GM19438 (cell line): Measurements from ENCODE around the gene PAWR.
"Not testable (repeated sequence)": the region's sequence is repeated elsewhere in the genome, so short reads cannot be mapped to it uniquely, and the experiment has no call there.

ENCODE experiments used
- ATAC-seq: cut with Tn5 transposase; IDR thresholded peaks from one replicate; pipeline ENCODE4 v1.9.1; 2021; ENCODE audit warnings: low read depth; ENCODE audit not compliant: unreplicated experiment

PAWR gene

DNA sequence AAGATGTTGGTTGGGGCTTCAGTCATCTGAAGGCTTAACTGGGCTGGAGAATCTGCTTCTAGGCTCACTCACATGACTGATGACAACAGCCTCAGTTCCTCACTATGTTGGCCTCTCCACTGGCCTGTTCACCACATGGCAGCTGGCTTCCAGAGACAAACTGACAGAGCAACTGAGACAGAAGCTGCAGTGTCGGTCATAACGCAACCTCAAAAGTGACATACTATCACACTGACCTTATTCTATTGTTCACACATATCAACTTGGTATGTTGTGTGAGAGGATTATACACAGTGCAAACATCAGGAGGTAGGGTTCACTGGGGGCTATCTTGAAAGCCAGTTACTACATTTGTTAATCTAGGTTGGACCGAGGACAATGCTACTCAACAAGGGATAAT is 92.9 kb downstream of the PAWR start:
- no peak for ATAC-seq

GRCh38 chr12:79596719-79597350 is 93.9 kb downstream of the PAWR start:
- no peak for ATAC-seq

DNA sequence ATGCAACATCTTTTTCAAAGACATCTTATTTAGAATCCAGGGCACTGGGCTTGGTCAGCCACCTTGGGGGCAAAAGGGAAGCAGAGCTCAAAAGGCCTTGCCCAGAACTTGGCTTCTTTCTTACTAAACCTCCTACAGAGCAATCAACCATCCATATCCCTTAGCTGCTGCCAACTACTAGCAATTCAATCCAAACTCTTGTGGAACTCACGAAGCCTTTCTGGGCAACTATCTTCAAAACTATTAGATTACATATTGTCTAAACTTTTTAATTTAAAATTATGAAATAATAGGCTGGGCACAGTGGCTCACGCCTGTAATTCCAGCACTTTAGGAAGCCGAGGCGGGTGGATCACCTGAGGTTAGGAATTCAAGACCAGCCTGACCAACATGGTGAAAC is 95.5 kb downstream of the PAWR start:
- ATAC-seq: no peak

- ATAC-seq: no peak
Observed at GRCh38 chr12:79592865-79593264, 97.9 kb downstream of the PAWR start.

- no peak for ATAC-seq
Observed at GRCh38 chr12:79591988-79592387, 98.8 kb downstream of the PAWR start.

DNA sequence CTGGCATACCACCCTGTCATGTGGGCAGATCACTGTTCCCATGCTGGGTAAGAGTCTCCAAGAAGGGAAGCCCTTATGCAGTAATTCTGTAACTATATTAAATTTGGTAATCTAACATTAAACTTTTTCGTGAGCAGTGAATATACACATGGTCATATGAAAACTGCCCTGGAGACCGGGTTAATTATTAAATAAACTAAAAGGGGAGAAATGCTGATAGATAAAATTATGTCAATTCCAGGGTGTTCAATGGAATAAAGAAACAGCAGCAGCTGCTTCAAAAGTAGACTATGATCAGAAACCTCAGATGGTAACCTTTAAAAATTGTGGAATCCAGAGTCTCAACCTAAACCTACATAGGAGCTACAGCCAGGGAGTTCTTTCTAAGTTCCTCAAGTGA is 100.0 kb downstream of the PAWR start:
- no peak for ATAC-seq

DNA sequence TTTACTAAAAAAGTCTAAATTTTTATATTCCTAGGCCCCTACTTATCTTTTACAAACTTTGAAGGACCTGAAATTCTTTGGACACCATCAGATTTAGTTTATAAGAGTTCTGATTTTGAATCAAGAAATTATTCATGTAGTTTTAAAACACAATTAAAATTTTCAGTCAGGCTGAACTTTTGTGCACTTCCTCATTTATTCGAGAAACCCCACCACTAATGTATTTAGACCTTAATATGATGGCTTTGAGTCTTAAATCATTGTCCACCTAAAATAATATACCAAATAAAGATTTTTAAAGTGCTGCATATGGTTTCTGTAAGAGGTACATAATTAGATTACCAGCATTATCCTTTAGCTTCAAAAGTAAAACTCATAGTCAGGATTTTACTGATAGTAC is 103.4 kb downstream of the PAWR start:
- ATAC-seq: no peak

DNA sequence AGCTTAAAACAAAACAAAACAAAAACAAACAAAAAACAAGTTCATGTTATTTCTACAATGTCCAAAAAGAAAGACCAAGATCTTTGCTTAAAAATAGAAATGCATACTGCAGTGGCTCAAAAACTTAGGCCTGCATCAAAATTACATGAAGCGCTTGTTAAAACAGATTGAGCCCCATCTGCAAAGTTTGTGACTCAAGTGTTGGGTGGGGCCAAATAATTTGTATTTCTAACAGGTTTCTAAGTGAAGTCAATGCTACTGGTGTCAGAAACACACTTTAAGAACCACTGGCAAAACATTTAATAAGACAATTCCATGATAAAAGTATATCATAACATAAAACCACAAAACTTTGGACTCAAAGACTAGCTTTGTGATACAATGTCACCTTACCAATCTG is 105.6 kb downstream of the PAWR start:
- ATAC-seq: no peak

DNA sequence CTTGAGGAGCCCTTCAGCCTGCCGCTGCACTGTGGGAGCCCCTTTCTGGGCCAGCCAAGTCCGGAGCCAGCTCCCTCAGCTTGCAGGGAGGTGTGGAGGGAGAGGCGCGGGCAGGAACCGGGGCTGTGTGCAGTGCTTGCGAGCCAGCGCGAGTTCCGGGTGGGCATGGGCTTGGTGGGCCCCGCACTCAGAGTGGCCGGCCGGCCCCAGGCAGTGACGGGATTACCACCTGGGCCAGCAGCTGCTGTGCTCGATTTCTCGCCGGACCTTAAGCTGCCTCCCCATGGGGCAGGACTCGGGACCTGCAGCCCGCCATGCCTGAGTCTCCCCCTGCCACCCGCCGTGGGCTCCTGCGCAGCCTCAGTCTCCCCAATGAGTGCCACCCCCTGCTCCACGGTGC is 116.9 kb downstream of the PAWR start:
- no peak for ATAC-seq

GRCh38 chr12:79569679-79570078 is 121.1 kb downstream of the PAWR start:
- no peak for ATAC-seq

DNA sequence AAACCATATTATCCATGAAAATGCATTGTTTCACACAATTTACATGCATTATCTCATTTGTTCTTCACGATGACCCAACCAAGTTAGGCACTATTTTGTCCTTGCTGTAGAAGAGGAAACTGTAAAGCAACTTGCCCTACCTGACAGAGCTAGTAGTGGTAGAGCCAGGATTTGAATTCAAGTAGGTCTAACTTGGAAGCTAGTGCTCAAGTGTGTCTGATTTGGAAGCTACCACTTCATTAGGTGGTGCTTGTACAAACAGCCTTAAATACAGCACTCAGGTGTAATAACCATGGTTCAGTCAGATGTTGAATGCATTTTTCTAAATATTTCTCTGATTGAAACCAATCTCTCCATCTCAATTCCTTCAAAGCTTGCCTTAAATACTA is 123.6 kb downstream of the PAWR start:
- no peak for ATAC-seq

DNA sequence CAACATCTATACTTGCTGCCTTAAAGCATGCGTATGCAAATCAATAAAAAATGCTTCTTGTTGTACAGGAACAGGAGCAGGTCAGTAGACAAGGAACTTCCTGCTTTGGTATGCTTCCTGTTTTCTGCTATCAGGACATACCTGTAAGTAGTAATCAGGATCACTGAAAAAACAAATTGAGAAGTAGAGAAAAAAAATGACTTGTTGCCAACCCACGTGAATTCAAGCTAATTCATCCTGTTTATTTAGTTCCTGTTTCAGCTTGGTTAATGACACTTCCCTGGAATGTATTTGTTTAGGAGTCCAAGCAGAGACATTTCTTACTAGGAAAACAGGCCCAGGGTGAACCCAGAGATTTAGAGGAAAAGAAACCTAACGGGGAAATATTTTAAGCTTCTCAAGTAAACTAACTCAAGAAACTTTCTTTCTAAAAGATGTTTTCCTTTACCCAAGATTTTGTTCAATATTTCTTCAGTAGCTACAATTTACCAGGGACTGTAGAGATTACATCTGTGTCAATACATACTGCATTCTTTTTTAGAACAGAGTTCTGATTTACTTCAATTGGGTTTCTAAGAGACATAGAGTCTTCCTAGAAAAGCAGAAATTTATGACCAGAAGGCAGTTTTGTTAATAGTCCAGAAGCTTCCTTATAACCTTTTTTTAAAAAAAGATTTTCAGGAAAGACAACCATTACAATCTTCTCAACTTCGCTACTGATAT is 124.2 kb downstream of the PAWR start:
- ATAC-seq: no peak

DNA sequence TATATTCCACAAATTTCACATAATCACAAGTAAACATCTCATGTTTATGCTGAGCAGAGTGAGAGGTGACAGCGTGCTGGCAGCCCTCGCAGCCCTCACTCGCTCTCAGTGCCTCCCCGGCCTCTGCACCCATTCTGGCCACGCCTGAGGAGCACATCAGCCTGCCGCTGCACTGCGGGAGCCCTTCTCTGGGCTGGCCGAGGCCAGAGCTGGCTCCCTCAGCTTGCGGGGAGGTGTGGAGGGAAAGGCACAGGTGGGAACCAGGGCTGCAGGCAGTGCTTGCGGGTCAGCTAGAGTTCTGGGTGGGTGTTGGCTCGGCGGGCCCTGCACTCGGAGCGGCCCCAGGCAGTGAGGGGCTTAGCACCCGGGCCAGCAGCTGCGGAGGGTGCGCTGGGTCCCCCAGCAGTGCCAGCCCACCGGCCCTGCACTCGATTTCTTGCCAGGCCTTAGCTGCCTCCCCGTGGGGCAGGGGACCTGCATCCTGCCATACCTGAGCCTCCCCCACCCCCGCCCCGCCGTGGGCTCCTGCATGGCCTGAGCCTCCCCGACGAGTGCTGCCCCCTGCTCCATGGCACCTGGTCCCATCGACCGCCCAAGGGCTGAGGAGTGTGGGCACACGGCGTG is 125.9 kb downstream of the PAWR start:
- ATAC-seq: not testable (repeated sequence)

DNA sequence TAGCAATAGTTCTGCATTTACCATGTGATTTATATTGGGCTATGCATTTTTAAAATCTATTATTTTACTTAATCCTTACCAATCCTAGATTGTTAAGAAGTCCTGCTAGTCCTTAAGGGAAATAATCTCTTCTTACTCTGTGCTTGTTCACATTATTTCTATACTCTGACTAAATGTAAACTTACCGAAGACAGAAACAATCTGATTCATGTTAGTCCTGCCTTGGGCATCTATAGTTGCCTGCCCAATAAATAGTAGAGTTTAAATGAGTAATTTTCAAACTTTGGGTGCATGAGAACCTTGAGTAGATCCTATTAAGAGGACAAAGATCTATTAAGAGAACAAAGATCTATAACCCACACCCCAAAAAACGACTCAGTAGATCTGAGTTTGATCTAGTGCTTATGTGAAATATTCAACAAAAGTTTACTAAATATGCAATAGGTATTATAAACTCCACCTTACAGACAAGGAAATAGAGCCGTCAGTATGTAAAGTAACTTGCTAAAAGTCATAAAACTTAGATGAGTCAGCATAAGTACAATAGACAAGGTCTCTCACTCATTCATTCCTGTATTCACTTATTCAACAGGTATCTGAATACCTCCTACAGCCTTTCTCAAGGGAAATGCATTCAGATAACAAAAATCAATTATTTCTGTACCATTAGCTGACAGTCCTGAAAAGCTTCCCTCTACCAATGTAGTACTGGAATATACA is 127.6 kb downstream of the PAWR start:
- ATAC-seq: no peak

DNA sequence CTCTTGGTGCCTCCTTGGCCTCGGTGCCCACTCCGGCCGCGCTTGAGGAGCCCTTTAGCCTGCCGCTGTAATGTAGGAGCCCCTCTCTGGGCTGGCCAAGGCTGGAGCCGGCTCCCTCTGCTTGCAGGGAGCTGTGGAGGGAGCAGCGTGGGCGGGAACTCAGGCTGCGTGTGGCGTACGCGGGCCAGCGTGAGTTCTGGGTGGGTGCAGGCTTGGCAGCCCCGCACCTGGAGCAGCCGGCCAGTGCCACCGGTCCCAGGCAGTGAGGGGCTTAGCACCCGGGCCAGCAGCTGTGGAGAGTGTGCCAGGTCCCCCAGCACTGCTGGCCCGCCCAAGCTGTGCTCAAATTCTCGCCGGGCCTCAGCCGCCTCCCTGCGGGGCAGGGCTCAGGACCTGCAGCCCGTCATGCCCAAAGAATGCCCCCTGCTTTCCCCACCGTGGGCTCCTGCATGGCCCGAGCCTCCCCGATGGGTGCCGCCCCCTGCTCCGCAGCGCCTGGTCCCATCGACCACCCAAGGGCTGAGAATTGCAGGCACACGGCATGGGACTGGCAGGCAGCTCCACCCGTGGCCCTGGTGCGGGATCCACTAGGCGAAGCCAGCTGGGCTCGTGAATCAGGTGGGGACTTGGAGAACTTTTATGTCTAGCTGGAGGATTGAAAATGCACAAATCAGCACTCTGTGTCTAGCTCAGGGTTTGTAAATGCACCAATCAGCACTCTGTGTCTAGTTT is 129.2 kb downstream of the PAWR start:
- no peak for ATAC-seq

DNA sequence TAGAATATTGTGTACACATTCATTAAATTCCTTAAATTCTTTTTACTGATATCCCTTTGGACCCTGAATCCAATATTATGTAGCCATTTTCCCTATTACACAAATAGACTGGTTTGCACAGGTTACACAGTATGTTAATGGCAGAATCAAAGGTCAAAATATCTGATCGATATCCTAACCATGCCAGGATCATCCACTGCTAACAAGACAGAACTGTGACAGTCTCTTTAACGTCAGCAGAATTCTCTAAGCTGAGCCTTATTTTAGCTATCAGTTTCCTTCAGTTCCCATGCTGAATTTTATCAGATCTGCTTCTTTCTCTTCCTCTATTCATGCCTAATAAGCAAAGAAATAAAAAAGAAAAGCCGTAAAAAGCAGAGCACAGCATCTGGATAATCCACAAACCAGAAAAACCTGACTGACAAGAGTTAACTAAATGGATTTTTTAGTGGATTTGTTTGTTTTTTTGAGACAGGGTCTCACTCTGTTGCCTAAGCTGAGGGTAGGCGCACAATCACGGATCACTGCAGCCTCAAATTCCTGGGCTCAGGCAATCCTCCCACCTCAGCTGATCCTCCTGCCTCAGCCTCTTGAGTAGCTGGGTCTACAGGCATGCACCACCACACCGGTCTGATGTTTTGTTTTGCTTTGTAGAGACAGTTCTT is 130.4 kb downstream of the PAWR start:
- no peak for ATAC-seq

GRCh38 chr12:79559591-79559990 is 131.2 kb downstream of the PAWR start:
- no peak for ATAC-seq

GRCh38 chr12:79558924-79559469 is 131.8 kb downstream of the PAWR start:
- ATAC-seq: no peak

DNA sequence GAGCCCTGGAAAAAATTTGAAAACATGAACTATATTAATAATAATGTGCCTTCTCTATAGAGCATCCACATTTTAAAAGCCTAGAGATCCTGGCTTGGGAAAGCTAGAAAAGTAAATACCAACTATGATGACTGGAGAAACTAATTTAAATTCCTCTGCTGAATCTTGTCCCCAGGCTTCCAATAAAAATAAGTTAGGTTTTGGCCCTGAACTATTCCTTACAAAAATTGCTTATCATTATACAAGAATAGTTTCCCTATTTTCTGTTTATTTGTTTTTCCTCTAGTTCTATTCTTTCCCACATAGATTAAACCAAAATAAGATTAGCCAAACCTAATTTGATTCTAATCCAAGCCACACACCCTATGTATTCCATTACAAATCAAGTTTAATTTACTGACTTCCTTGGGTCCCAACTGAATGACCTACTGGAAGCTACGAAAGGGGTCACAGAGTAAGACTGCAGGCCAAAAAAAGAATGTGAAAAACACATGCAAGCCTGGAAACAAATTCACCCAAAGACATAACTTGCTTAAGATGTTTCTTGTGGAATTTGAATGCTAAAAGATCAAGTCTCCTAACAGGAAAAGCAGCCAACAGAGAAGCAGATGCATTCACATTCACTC is 133.0 kb downstream of the PAWR start:
- no peak for ATAC-seq
